GM18858 (cell line): Measurements from ENCODE around the gene MICOS13.
A peak's percentile ranks its signal among the peaks of the same experiment; 100 is the strongest.
"Not testable (repeated sequence)": the region's sequence is repeated elsewhere in the genome, so short reads cannot be mapped to it uniquely, and the experiment has no call there.

Source experiments
- ATAC-seq: cut with Tn5 transposase; IDR thresholded peaks from one replicate; pipeline ENCODE4 v1.9.1; 2021; ENCODE audit not compliant: unreplicated experiment

MICOS13 gene

GRCh38 chr19:5700455-5701092 is 20.3 kb upstream of the MICOS13 start:
- ATAC-seq: no peak

- ATAC-seq: no peak
Observed at GRCh38 chr19:5698635-5699422, 18.5 kb upstream of the MICOS13 start.

GRCh38 chr19:5697890-5698634 is 17.7 kb upstream of the MICOS13 start:
- no peak for ATAC-seq

GRCh38 chr19:5697022-5697889 is 16.9 kb upstream of the MICOS13 start:
- no peak for ATAC-seq

GRCh38 chr19:5696196-5697021 is 16.1 kb upstream of the MICOS13 start:
- no peak for ATAC-seq

- ATAC-seq: no peak
Observed at GRCh38 chr19:5695649-5696195, 15.4 kb upstream of the MICOS13 start.

- no peak for ATAC-seq
Observed at GRCh38 chr19:5694956-5695648, 14.8 kb upstream of the MICOS13 start.

GRCh38 chr19:5694167-5694955 is 14.0 kb upstream of the MICOS13 start:
- ATAC-seq: no peak

GRCh38 chr19:5693195-5694166 is 13.2 kb upstream of the MICOS13 start:
- no peak for ATAC-seq

GRCh38 chr19:5692723-5693194 is 12.4 kb upstream of the MICOS13 start:
- ATAC-seq: no peak

GRCh38 chr19:5691822-5692722 is 11.8 kb upstream of the MICOS13 start:
- ATAC-seq: no peak

GRCh38 chr19:5690955-5691821 is 10.9 kb upstream of the MICOS13 start:
- ATAC-seq: no peak

GRCh38 chr19:5690125-5690954 is 10.0 kb upstream of the MICOS13 start, which contains the start of gene RPL36:
TSS of gene RPL36 (plus strand) at chr19:5690295. CDS start at chr19:5690508, 213 bp downstream.
- peak; percentile 35 for ATAC-seq

GRCh38 chr19:5688262-5688881 is 8.1 kb upstream of the MICOS13 start:
- not testable (repeated sequence) for ATAC-seq
